ENCODE results near the gene ITPR2.

DNA sequence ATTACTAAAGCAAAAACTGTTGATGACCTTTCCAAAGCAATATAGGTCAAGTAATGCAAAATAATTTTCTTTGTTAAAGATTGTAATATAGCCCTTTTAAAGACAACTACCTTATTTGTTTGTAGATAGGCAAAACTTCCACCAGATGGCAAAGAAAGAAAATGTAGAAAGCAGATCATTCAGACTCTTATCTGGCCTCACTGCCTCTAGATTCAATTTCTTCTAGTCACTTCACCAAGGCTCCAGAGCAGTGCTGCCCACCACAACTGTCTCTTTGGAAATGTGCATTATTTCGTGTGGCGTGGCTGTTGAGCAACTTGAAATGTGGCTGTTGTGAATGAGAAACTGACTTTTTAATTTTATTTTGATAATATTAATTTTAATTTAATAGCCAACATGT lies 127.1 kb downstream of the ITPR2 start:
- TF ChIP-seq, protein P1, sequence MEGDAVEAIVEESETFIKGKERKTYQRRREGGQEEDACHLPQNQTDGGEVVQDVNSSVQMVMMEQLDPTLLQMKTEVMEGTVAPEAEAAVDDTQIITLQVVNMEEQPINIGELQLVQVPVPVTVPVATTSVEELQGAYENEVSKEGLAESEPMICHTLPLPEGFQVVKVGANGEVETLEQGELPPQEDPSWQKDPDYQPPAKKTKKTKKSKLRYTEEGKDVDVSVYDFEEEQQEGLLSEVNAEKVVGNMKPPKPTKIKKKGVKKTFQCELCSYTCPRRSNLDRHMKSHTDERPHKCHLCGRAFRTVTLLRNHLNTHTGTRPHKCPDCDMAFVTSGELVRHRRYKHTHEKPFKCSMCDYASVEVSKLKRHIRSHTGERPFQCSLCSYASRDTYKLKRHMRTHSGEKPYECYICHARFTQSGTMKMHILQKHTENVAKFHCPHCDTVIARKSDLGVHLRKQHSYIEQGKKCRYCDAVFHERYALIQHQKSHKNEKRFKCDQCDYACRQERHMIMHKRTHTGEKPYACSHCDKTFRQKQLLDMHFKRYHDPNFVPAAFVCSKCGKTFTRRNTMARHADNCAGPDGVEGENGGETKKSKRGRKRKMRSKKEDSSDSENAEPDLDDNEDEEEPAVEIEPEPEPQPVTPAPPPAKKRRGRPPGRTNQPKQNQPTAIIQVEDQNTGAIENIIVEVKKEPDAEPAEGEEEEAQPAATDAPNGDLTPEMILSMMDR (IDR thresholded peaks at IDR 0.05; ENCODE audit: low read depth, low read length): no peak
- no peak for TF ChIP-seq EZH2phosphoT487 (IDR thresholded peaks at IDR 0.05; ENCODE audit: low read depth)

Data from OCI-LY3 (cell line).